HG02798 (cell line): ENCODE measurements around the gene PSMC1.

Experiments
- ATAC-seq: cut with Tn5 transposase; IDR thresholded peaks from one replicate; pipeline ENCODE4 v1.9.1; 2021; ENCODE audit warnings: mild to moderate bottlenecking; ENCODE audit not compliant: unreplicated experiment, poor library complexity

Gene PSMC1

GRCh38 chr14:90275458-90275814 is 19.1 kb downstream of the PSMC1 start:
- ATAC-seq: no peak

GRCh38 chr14:90275820-90276219 is 19.5 kb downstream of the PSMC1 start:
- no peak for ATAC-seq

DNA sequence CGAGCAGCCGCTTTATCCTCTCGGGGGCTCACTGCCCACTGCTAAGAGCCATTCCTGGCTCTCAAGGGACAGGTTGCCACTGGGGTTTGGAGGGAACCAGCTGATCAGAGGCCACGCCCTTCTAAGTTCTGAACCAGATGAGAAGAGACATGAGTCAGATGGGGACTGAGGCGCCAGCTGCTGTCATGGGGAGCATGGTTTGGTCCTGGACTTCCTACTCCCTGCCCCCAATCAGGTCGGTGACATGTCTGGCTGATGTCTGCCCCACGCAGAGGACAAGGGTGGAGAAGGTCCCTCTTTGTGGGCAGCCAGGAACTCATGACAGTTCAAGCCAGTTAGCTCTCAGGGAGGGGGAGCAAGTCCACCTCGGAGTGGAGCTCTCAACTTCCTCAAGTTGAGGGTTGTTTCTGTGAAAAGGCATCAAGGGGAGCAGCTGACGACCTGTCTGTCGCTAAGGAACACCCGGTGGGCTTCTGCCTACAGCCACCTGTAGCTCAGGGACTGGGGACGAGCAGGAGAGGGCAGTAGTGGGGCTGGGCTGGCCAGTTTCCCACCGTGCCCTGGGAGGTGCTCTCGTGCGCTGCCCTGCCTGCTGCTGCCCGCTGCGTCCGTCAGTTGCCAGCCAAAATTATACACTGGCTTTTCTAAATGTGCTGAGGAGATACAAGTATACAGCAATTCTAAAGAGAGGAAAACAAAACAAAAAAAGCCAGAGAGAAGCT is 20.5 kb downstream of the PSMC1 start:
- no peak for ATAC-seq

DNA sequence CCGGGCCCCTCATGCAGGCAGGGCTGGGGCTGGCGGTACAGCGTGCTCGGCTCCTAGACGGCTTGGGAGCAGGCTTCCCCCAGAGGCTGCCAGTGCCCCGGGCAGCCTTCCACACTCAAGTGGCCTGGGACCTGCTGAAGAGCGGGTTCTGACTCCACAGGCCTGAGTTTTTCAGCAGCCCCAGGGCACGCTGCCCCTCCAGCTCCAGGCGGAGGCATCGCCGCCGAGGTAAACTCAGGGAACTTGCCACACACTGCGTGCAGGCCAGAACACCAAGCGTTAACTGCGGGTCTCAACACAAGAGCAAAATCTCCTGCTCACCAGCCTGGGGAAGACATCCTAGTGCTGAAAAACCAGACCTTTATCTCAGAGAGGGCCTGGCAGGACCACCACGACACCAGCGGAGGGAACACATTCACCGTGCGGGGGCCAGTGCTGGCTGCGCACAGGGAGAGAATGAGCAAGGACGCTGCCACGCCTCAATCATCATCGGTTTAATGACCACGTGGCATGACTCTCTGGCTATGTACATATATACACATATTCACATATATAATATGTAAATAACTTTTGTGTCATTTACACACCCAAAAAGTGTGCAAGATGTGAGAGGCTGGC is 21.3 kb downstream of the PSMC1 start:
- no peak for ATAC-seq

DNA sequence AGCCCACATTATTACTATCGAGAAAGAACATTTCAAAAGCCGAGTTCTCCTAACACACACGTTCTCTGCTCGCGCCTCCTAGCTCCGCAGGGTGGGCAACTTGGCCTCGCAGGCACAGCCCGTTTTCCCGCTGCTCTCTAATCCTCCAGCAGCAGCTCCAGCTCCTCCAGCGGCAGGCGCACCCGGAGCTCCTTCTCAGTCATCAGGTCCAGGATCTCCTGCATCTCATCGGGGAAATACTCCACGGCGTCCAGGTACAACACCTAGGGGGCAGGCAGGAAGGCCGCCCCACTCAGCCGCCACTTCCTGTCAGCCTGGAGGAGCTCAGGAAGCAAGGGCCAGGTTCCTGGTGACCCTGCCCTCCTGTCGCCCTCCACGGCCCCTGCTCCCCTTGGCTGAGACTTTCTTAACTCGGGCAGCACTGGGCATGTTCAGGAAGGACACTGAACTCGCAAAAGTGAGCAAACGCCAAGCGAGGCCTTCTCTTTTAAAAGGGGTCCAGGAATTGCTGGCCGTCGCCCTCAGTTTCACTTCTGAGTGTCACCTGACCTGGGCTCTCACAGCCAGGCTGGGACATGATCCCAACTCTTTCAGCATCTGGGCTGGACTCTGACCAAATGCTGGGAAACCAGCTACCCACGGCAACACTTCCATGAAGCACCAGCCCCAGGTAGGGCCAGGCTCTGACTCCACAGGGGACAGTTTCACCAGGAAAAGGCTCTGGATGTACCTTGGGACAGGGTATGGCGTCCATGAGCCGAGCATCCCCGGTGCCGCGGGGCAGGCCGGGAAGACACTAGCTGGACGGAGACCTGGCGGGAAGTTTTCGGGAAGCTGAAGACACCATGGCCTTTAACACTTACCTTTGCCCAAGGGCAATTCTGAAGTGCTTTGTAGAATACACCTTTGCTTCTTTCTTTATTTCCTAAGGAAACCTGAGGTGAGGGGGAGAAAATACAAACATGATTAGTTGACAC is 22.1 kb downstream of the PSMC1 start:
- ATAC-seq: no peak

DNA sequence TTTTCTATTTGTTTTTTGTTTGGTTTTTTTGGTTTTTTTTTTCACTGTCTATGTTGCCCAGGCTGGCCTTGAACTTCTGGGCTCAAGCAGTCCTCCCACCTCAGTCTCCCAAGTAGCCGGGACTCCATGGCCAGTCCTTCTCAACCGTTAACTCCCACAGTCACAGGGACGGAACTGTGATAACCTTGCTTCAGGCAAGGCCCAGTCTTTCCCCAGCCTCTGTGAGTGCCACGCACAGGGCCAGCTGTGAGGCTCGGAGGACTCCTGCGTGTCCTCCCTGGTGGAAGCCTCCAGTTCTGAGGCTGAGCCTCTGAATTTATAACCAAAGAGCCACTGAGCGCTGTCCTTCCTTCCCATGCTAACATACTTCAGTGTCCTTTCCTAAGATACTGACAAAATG is 23.7 kb downstream of the PSMC1 start:
- ATAC-seq: no peak

- ATAC-seq: no peak
Observed at GRCh38 chr14:90281261-90281660, 24.9 kb downstream of the PSMC1 start.

- ATAC-seq: no peak
Observed at GRCh38 chr14:90281756-90282155, 25.4 kb downstream of the PSMC1 start.

DNA sequence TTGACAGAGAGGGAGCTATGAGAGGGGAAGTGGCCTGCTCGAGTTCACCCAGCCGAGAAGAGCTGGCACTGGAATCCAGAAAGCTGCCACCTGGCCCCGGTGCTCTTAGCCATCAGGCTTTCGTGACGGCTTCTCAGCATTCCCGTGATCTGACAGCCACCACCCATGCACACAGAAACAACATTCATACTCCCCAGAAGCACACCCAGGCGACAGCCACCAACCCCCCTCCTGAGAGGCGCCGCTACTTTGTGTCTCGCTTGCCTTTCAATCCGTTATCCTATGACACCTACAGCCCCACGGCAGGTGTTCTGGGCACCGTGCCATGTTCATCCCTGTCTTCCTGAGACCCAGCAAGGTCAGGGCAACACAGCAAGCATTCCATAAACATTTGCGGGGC is 31.4 kb downstream of the PSMC1 start:
- no peak for ATAC-seq

DNA sequence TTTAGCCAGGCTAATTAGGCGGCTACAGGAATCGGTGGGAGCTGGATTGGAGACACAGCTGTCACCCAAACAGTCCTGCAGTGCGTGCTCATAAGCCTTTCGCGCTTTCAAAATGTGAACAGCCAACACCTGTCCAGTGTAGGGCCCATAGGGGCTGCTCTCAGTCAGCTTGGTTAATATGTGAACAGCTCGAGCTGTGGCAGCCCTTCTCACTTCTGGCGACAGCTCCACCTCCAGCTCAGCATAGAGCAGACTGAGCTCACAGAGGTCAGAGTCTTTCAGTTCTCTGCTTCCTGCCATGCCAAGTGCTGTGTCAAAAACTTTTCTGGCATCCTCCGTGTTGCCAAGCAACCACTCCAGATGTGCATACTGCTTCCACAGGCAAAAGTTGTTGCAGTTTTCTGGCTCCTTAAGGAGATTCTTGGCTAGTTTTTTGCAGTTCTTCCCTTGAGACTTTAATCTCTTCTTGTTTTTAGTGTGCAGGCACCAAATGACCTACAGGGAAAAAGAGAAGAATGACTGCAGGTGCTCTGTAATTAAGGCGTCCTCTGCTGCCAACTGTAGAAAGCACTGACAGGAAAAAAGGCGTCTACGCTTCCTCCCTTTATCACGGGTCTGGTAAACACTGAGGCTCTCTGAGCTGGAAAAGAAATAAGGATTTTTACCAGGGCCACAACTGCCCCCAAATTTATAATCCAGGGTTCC is 32.5 kb downstream of the PSMC1 start:
- peak; percentile 99 for ATAC-seq

DNA sequence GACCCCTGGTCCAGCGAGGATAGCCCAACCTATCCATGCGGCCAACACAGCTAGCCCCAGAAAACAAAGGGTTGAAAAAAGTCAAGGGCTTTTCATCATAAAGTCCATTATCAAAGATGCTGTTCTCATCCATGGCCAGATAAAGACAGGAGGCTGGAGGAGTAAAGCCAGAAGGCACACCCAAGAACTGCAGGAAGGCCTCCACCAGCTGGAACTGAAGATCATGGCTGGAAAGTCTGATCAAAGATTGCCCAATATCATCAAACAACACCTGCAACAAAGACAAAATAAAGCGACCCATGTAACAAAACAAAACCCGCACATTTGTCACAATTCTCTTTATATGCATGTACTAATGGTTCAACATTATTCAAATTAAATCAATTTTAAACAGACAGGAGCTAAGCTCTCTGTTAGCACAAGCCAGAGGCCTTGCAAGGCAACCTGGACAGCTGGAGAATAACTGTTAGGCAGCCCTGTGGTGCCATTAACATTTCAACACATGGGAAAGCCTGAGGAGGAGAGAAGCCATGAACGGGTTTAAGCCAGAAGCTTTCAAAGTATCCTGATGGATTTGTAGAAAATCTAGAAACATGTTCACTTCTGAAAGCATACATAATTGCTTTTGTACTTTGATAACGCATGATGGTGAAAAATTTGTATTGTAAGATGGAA is 34.1 kb downstream of the PSMC1 start:
- no peak for ATAC-seq

DNA sequence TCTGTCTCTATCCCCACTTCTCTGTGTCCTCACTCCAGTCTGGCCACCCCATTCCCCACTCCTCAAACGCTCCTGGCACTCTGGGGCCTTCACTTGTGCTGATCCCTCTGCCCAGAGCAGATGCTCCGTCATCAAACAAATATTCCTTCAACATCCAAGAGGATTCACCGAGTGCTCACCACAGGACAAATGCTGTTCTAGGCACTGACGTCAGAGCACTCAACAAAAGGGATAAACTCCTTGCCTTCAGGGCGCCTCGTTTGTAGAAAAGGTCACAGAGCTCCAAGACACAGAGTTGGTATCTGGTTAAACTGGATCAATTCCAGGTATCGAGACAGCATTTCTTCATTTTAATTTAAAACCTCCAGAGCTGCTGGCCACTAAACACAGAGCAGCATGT is 35.3 kb downstream of the PSMC1 start:
- no peak for ATAC-seq

GRCh38 chr14:90293766-90294730 is 37.7 kb downstream of the PSMC1 start:
- no peak for ATAC-seq

- ATAC-seq: no peak
Observed at GRCh38 chr14:90294872-90295271, 38.5 kb downstream of the PSMC1 start.

DNA sequence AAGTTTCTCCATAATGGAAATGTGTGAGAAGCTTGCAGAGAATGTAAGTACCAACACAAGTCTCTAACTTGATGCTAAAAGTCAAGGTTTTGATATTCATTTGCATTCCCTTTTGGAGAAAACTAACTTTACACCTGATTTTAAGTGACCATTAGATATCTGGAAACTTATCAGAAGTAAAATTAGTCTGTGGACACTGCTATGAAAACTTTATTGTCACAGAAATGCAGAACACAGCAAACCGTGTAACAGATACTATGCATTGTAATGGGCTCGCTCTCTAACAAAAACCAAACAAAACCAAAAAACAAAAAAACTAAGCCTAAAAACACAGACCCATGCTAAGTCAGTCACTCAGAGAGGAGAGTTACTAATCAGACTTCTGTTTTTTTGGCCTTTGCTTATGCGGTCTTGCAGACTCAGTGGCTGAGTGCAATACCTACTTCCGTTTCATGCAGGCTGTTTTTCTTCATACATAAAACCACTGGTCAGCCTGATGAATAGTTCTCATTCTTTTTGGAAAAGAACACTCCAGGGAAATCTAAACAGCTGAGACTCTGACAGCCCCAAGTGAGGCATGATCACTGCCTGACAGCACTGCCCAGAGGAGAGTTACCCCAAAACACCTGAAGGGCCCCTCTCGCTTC is 39.6 kb downstream of the PSMC1 start:
- no peak for ATAC-seq

DNA sequence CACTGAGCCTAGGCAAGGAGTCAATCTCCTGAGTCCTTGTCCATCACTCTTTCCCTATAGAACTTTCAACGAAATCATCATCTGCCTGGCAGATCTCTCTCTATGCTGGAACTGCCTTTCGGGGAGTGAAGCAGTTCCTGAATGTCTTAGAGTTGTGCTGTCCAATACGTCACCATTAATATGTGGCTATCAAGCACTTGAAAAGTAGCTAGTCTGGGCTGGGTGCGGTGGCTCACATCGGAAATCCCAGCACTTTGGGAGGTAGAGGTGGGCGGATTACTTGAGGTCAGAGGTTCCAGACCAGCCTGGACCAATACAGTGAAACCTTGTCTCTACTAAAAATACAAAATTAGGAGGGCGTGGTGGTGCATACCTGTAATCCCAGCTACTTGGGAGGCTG is 40.3 kb downstream of the PSMC1 start:
- ATAC-seq: no peak

GRCh38 chr14:90297876-90298629 is 41.7 kb downstream of the PSMC1 start:
- ATAC-seq: no peak

DNA sequence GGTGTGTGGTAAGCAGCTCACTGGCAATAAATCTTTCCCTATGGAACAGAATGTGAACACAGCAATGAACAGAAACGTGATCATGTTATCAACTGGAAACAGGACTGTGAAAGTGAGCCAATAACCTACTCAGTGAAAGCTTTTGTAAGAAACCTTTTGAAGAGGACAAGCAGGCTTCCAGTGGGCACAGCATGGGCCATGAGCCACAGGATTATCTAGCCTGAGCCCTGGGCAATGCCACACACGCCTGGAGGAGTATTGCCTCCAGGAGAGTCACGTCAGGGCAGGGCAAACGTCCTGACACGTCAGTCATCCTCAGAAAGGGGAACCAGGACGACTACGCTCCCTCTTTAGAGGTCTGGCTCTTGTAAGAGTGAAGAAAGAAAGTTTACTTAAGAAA is 43.1 kb downstream of the PSMC1 start:
- ATAC-seq: no peak
